GM23338 (cell line): ENCODE results near the gene COG7. TPM values are rescaled to one million over a fixed set of nuclear protein-coding genes. Genes with fewer than 3 reads are reported as not detected.

Experiments used
- ATAC-seq: fragments of 200-7000 bp; cut with Tn5 transposase; 3 replicates; pipeline ENCODE4 v1.9.1; 2020
- DNase-seq: peaks from one replicate; pipeline ENCODE4 v3.0.0-alpha.2; 2015; ENCODE audit warnings: low spot score
- H2AFZ ChIP-seq: fragments of 200-600 bp; sonication (generic); 2 replicates; pipeline ENCODE4 v1.8.0; 2016; ENCODE audit warnings: antibody characterized with exemption, mild to moderate bottlenecking, moderate library complexity
- H3F3A ChIP-seq: fragments of 200-600 bp; sonication (generic); replicated peaks from 2 replicates; pipeline ENCODE4 v1.8.0; 2017; ENCODE audit warnings: antibody characterized with exemption, mixed run types, low read depth
- H3K27ac ChIP-seq: fragments of 200-600 bp; sonication (generic); 2 replicates; pipeline ENCODE4 v1.6.1; 2016; ENCODE audit warnings: low read depth
- H3K27me3 ChIP-seq: fragments of 200-600 bp; sonication (generic); 2 replicates; pipeline ENCODE4 v1.8.0; 2016; ENCODE audit warnings: mild to moderate bottlenecking, mixed run types, moderate library complexity; ENCODE audit not compliant: insufficient read depth
- H3K36me3 ChIP-seq: fragments of 200-600 bp; sonication (generic); 2 replicates; pipeline ENCODE4 v1.8.0; 2016; ENCODE audit warnings: mild to moderate bottlenecking; ENCODE audit not compliant: insufficient read depth
- H3K4me1 ChIP-seq: fragments of 200-600 bp; sonication (generic); 2 replicates; pipeline ENCODE4 v1.8.0; 2016; ENCODE audit warnings: mild to moderate bottlenecking, moderate library complexity; ENCODE audit not compliant: insufficient read depth
- H3K4me2 ChIP-seq: fragments of 200-600 bp; sonication (generic); 2 replicates; pipeline ENCODE4 v1.7.1; 2017; ENCODE audit warnings: mixed run types
- H3K4me3 ChIP-seq: fragments of 200-600 bp; sonication (generic); 2 replicates; pipeline ENCODE4 v1.6.1; 2016; ENCODE audit warnings: mixed run types
- H3K79me2 ChIP-seq: fragments of 200-600 bp; sonication (generic); replicated peaks from 2 replicates; pipeline ENCODE4 v1.8.0; 2017; ENCODE audit warnings: mild to moderate bottlenecking; ENCODE audit not compliant: insufficient read depth
- H3K9me2 ChIP-seq: fragments of 200-600 bp; sonication (generic); 2 replicates; pipeline ENCODE4 v1.8.0; 2017; ENCODE audit not compliant: insufficient read depth
- H4K20me1 ChIP-seq: fragments of 200-600 bp; sonication (generic); replicated peaks from 2 replicates; pipeline ENCODE4 v1.8.0; 2017; ENCODE audit warnings: mild to moderate bottlenecking; ENCODE audit not compliant: insufficient read depth
- H3K27ac Mint-ChIP-seq: 2 replicates; pipeline ENCODE4 v1.8.0; 2020; ENCODE audit warnings: inconsistent platforms, mild to moderate bottlenecking, moderate library complexity, mixed read lengths
- H3K27me3 Mint-ChIP-seq: 3 replicates; pipeline ENCODE4 v1.8.0; 2022; ENCODE audit warnings: low read depth, mild to moderate bottlenecking, moderate library complexity, mixed read lengths, inconsistent platforms; ENCODE audit not compliant: insufficient read depth, poor library complexity
- H3K36me3 Mint-ChIP-seq: 3 replicates; pipeline ENCODE4 v1.8.0; 2021; ENCODE audit warnings: low read depth, mild to moderate bottlenecking, inconsistent platforms, moderate library complexity, mixed read lengths
- H3K4me1 Mint-ChIP-seq: 3 replicates; pipeline ENCODE4 v1.8.0; 2020; ENCODE audit warnings: mild to moderate bottlenecking, inconsistent platforms, mixed read lengths
- H3K4me3 Mint-ChIP-seq: 3 replicates; pipeline ENCODE4 v1.8.0; 2021; ENCODE audit warnings: moderate library complexity, mild to moderate bottlenecking, inconsistent platforms, mixed read lengths
- H3K9me3 Mint-ChIP-seq: 3 replicates; pipeline ENCODE4 v1.8.0; 2020; ENCODE audit warnings: moderate library complexity, mild to moderate bottlenecking, inconsistent platforms, mixed read lengths
- EZH2 ChIP-seq: fragments of 200-600 bp; sonication (generic); IDR thresholded peaks from one replicate; pipeline ENCODE4 v1.8.0; 2017; ENCODE audit warnings: antibody characterized with exemption, mild to moderate bottlenecking, low read depth; ENCODE audit not compliant: unreplicated experiment
- EZH2phosphoT487 ChIP-seq: fragments of 200-600 bp; sonication (generic); IDR thresholded peaks from one replicate; pipeline ENCODE4 v1.8.1; 2018; ENCODE audit warnings: antibody characterized with exemption; ENCODE audit not compliant: unreplicated experiment
- JUNB ChIP-seq: IDR thresholded peaks from one replicate; pipeline ENCODE4 v1.6.1; 2016; ENCODE audit warnings: antibody characterized with exemption; ENCODE audit not compliant: unreplicated experiment
- STAT1 ChIP-seq: IDR thresholded peaks from one replicate; pipeline ENCODE4 v1.6.1; 2016; ENCODE audit warnings: antibody characterized with exemption; ENCODE audit not compliant: unreplicated experiment
- ZNF114 ChIP-seq: fragments of 250-450 bp; sonication (Bioruptor Pico); IDR thresholded peaks from 2 replicates; pipeline ENCODE4 v1.5.0; 2020; ENCODE audit warnings: mild to moderate bottlenecking, moderate library complexity
- polyA plus RNA-seq: library from polyadenylated mRNA; unstranded; fragments of >200 nt; fragmentation: Nextera tagmentation; extraction: Ambion mirVana; gene quantifications from 2 replicates; pipeline ENCODE4 v1.2.1, GENCODE V29; 2016
- total RNA-seq: library from RNA; depleted of rRNA; stranded (reverse); fragments of >200 nt; shearing (Covaris generic); gene quantifications from 2 replicates; pipeline ENCODE4 v1.2.3, GENCODE V29; 2014
- TF ChIP-seq, protein P1 (sequence below): fragments of 250-450 bp; sonication (Bioruptor Pico); IDR thresholded peaks from 2 replicates; pipeline ENCODE4 v1.5.0; 2020; ENCODE audit warnings: mild to moderate bottlenecking, moderate library complexity
- TF ChIP-seq, protein P2 (sequence below): IDR thresholded peaks from 2 replicates; pipeline ENCODE4 v1.6.1; 2016; ENCODE audit warnings: antibody characterized with exemption
- TF ChIP-seq, protein P3 (sequence below), 2 experiments: fragments of 200-600 bp in 1 of 2; sonication (generic) in 1 of 2; conservative IDR thresholded peaks; 2 replicates each; pipeline versions ENCODE4 v1.5.1 to v1.6.1; 2016 to 2017; ENCODE audit warnings: antibody characterized with exemption in 2 of 2, low read depth in 2 of 2, mild to moderate bottlenecking in 2 of 2, moderate library complexity in 1 of 2

The COG7 gene
- total and polyA plus RNA-seq, 2 experiments from 2014 or later: 9.2 to 20.0 TPM

DNA sequence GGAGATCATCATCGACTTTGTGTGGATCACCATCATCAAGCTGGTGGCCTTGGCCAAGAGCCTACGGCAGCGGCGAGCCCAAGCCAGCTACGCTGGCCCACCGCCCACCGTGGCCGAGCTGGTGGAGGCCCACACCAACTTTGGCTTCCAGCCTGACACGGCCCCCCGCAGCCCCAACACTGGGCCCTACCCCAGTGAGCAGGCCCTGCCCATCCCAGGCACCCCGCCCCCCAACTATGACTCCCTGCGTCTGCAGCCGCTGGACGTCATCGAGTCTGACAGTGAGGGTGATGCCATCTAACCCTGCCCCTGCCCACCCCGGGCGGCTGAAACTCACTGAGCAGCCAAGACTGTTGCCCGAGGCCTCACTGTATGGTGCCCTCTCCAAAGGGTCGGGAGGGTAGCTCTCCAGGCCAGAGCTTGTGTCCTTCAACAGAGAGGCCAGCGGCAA lies 72.5 kb downstream of the COG7 start:
- peaks cover 2% of the 10 kb centered on the region for H3K27me3 Mint-ChIP-seq
- no peaks in the 10 kb centered on the region for H3K4me1 Mint-ChIP-seq
- no peaks in the 10 kb centered on the region for H3K36me3 ChIP-seq
- H3F3A ChIP-seq: no peaks in the 10 kb centered on the region
- no peak overlapping the region for H2AFZ ChIP-seq
- no peak overlapping the region for H3K4me3 ChIP-seq
- H3K4me2 ChIP-seq: no peak overlapping the region
- no peak overlapping the region for H3K4me3 Mint-ChIP-seq
- no peaks in the 10 kb centered on the region for H3K9me3 Mint-ChIP-seq
- H3K36me3 Mint-ChIP-seq: no peaks in the 10 kb centered on the region
- H3K9me2 ChIP-seq: no peaks in the 10 kb centered on the region
- H3K79me2 ChIP-seq: no peaks in the 10 kb centered on the region
- no peaks in the 10 kb centered on the region for H3K4me1 ChIP-seq
- no peak overlapping the region for H3K27ac ChIP-seq
- H3K27me3 ChIP-seq: no peaks in the 10 kb centered on the region
- no peaks in the 10 kb centered on the region for H4K20me1 ChIP-seq
- no peak overlapping the region for H3K27ac Mint-ChIP-seq
- DNase-seq (no peak), ATAC-seq (no peak)
- TF ChIP-seq, protein P1, sequence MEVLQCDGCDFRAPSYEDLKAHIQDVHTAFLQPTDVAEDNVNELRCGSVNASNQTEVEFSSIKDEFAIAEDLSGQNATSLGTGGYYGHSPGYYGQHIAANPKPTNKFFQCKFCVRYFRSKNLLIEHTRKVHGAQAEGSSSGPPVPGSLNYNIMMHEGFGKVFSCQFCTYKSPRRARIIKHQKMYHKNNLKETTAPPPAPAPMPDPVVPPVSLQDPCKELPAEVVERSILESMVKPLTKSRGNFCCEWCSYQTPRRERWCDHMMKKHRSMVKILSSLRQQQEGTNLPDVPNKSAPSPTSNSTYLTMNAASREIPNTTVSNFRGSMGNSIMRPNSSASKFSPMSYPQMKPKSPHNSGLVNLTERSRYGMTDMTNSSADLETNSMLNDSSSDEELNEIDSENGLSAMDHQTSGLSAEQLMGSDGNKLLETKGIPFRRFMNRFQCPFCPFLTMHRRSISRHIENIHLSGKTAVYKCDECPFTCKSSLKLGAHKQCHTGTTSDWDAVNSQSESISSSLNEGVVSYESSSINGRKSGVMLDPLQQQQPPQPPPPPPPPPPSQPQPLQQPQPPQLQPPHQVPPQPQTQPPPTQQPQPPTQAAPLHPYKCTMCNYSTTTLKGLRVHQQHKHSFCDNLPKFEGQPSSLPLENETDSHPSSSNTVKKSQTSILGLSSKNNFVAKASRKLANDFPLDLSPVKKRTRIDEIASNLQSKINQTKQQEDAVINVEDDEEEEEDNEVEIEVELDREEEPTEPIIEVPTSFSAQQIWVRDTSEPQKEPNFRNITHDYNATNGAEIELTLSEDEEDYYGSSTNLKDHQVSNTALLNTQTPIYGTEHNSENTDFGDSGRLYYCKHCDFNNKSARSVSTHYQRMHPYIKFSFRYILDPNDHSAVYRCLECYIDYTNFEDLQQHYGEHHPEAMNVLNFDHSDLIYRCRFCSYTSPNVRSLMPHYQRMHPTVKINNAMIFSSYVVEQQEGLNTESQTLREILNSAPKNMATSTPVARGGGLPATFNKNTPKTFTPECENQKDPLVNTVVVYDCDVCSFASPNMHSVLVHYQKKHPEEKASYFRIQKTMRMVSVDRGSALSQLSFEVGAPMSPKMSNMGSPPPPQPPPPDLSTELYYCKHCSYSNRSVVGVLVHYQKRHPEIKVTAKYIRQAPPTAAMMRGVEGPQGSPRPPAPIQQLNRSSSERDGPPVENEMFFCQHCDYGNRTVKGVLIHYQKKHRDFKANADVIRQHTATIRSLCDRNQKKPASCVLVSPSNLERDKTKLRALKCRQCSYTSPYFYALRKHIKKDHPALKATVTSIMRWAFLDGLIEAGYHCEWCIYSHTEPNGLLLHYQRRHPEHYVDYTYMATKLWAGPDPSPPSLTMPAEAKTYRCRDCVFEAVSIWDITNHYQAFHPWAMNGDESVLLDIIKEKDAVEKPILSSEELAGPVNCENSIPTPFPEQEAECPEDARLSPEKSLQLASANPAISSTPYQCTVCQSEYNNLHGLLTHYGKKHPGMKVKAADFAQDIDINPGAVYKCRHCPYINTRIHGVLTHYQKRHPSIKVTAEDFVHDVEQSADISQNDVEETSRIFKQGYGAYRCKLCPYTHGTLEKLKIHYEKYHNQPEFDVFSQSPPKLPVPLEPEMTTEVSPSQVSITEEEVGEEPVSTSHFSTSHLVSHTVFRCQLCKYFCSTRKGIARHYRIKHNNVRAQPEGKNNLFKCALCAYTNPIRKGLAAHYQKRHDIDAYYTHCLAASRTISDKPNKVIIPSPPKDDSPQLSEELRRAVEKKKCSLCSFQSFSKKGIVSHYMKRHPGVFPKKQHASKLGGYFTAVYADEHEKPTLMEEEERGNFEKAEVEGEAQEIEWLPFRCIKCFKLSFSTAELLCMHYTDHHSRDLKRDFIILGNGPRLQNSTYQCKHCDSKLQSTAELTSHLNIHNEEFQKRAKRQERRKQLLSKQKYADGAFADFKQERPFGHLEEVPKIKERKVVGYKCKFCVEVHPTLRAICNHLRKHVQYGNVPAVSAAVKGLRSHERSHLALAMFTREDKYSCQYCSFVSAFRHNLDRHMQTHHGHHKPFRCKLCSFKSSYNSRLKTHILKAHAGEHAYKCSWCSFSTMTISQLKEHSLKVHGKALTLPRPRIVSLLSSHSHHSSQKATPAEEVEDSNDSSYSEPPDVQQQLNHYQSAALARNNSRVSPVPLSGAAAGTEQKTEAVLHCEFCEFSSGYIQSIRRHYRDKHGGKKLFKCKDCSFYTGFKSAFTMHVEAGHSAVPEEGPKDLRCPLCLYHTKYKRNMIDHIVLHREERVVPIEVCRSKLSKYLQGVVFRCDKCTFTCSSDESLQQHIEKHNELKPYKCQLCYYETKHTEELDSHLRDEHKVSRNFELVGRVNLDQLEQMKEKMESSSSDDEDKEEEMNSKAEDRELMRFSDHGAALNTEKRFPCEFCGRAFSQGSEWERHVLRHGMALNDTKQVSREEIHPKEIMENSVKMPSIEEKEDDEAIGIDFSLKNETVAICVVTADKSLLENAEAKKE: no peak
- TF ChIP-seq, protein P2, sequence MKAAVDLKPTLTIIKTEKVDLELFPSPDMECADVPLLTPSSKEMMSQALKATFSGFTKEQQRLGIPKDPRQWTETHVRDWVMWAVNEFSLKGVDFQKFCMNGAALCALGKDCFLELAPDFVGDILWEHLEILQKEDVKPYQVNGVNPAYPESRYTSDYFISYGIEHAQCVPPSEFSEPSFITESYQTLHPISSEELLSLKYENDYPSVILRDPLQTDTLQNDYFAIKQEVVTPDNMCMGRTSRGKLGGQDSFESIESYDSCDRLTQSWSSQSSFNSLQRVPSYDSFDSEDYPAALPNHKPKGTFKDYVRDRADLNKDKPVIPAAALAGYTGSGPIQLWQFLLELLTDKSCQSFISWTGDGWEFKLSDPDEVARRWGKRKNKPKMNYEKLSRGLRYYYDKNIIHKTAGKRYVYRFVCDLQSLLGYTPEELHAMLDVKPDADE: no peak
- no peak for TF ChIP-seq STAT1
- TF ChIP-seq EZH2: no peak
- no peak for TF ChIP-seq EZH2phosphoT487
- no peak for TF ChIP-seq JUNB
- no peak for TF ChIP-seq ZNF114 (CRISPR knock-in tag)
- TF ChIP-seq, protein P3, sequence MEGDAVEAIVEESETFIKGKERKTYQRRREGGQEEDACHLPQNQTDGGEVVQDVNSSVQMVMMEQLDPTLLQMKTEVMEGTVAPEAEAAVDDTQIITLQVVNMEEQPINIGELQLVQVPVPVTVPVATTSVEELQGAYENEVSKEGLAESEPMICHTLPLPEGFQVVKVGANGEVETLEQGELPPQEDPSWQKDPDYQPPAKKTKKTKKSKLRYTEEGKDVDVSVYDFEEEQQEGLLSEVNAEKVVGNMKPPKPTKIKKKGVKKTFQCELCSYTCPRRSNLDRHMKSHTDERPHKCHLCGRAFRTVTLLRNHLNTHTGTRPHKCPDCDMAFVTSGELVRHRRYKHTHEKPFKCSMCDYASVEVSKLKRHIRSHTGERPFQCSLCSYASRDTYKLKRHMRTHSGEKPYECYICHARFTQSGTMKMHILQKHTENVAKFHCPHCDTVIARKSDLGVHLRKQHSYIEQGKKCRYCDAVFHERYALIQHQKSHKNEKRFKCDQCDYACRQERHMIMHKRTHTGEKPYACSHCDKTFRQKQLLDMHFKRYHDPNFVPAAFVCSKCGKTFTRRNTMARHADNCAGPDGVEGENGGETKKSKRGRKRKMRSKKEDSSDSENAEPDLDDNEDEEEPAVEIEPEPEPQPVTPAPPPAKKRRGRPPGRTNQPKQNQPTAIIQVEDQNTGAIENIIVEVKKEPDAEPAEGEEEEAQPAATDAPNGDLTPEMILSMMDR (conservative IDR thresholded peaks at IDR 0.05; ENCODE audit: low read depth in 2 of 2): no peak
